GM10248 (cell line): ENCODE measurements around the gene MMP17.

Experiments
- CTCF ChIA-PET: fragments of 300-600 bp; sonication (Branson Sonifier 250); formaldehyde crosslinking; extraction: SDS; loops from one replicate; lab custom pipeline; 2021; ENCODE audit warnings: antibody characterized with exemption; lab: Yijun Ruan, JAX
- POLR2A ChIA-PET: fragments of 350-650 bp; sonication (Branson Sonifier 250); formaldehyde crosslinking; extraction: SDS; loops from one replicate; lab custom pipeline; 2020; ENCODE audit warnings: antibody characterized with exemption; lab: Yijun Ruan, JAX
- DNase-seq: peaks from one replicate; pipeline ENCODE4 v3.0.0; 2012; ENCODE audit errors: extremely low spot score
- CTCF ChIP-seq: IDR thresholded peaks from 2 replicates; pipeline ENCODE4 v1.5.1; 2012; ENCODE audit warnings: mild to moderate bottlenecking, low read depth; ENCODE audit errors: extremely low read depth, missing control alignments, control extremely low read depth

Gene MMP17

GRCh38 chr12:131850856-131851559, 22.8 kb downstream of the MMP17 start:
- POLR2A ChIA-PET, result no interaction called here
- TF ChIP-seq CTCF, result no peak
- CTCF ChIA-PET, result no interaction called here
- DNase-seq, result no peak

- ChIA-PET POLR2A (no interaction called here), CTCF (no interaction called here)
These were observed 23.8 kb downstream of the MMP17 start for GRCh38 chr12:131851741-131852550.

DNA sequence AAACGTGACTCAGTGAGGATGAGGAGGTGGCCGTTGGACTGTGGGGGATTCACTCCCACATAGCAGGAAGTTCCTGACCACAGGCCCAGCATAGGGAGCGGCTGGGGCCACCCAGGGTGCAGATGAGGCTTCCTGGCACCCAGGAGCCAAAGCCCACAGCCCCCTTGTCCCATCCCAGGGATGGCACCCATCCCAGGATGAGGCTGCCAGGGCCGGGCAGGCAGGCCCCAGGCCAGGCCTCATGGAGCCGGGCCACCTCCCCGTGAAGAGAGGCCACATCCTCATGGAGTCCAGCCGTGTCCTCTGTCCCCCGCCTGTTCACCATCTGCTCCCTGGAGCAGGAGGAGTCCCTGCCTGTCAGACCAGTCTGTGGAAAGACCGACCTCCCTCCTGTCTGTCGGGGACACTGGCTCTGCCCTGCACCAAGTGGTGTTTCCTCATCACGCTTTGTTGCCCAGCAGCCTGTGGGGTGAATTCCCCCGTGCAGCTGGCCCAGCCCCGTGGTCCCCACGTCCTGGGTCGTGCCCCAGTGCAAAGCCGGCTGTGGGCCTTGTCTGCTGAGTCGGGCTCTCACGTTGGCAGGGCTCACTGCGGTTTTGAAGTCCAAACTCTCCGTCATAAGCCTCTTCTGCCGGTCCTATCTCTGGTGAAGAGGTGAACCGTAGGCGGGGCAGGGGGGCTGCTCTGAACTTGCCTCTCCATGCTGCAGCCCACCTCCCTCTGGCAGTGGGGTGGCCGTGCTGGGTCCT, 24.5 kb downstream of the MMP17 start:
- POLR2A ChIA-PET, result no interaction called here
- no peak for TF ChIP-seq CTCF
- no peak for DNase-seq
- CTCF ChIA-PET, result no interaction called here

More at GRCh38 chr12:131851741-131852550, 23.8 kb downstream of the MMP17 start:
- no peak for DNase-seq
- no peak for TF ChIP-seq CTCF

DNA sequence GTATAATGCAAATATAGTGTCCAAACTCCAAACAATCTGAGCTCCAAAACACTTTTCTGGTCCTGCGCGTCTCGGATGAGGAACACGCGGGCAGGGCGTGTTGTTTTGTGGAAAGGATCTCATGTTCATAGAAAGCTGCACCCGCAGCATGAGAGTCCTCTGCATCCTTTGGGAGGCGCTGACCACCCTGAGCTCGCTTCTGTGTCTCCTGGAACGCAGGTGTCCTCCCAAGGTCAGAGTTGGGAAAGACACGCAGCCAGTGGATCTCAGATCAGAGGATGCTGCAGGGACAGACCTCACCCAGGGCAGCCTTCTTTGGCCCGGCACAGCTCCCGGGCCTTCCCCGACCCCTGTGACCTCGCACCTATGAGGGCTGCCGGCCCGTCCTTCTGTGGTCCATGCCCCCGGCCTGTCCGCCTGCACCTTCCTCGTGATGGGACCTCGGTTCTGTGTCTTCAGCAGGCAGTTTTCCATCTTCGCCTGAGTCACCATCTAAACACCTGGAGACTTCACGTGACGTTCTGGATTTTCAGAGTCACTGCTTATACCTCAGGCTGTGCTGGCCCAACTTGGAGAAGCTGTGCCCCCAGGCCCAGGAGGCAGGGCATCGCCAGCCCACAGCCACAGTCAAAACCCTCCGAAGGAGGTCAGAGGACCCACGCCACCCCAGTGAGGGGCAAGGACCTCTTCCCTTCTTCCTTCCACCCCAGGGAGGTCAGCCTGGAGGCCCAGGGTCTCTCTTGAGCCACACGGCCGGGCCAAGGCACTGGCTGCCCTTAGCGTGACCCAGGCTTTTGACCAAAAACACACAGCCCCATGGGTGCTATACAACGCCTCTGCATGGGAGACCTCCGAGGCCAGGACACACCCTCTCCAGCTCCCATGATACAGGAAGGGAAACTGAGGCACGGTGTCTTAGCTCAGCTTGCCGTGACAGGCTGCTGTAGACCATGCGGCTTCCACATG, 25.9 kb downstream of the MMP17 start:
- no peak for TF ChIP-seq CTCF
- CTCF ChIA-PET, result no interaction called here
- DNase-seq, result no peak
- POLR2A ChIA-PET, result no interaction called here

DNA sequence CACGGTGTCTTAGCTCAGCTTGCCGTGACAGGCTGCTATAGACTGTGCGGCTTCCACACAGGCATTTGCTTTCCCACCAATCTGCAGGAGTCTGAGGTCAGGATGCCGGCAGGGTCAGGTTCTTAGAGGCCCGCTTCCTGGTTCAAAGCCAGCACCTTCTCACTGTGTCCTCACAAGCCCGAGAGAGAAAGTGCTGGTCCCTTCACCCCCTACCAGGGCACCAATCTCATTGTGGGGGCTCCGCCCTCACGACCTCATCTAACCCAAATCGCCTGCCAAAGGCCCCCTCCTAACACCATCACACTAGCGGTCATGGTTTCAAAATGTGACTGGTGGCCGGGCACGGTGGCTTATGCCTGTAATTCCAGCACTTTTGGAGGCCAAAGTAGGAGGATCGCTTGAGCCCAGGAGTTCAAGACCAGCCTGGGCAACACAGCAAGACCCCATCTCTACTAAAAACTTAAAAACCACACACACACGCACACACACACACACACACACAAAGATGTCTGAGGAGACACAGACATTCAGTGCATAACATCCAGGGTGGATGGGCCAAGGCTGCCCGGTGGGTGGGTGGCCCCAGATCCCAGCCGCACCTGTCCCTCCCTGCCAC, 26.8 kb downstream of the MMP17 start:
- POLR2A ChIA-PET, result no interaction called here
- no peak for TF ChIP-seq CTCF
- CTCF ChIA-PET, result no interaction called here
- DNase-seq, result no peak
